Measurements from ENCODE around the gene NRP2. TPM values are rescaled to one million over a fixed set of nuclear protein-coding genes. Genes with fewer than 3 reads are reported as not detected.

Gene NRP2
- total RNA-seq, 1 donor = 11.2 TPM

- no peak for TF ChIP-seq CTCF (IDR thresholded peaks at IDR 0.05; ENCODE audit: insufficient read depth, low read length)
- DNase-seq (ENCODE audit: low read depth) = no peak
- no peak overlapping the region for H3K4me3 ChIP-seq (ENCODE audit: low read depth, low read length)
Measured at GRCh38 chr2:205650931-205651330, 31.4 kb upstream of the NRP2 start.

- DNase-seq (ENCODE audit: low read depth) = no peak
- no peak for TF ChIP-seq CTCF (IDR thresholded peaks at IDR 0.05; ENCODE audit: insufficient read depth, low read length)
Measured at GRCh38 chr2:205651719-205652118, 30.6 kb upstream of the NRP2 start.

GRCh38 chr2:205654878-205655605 is 27.3 kb upstream of the NRP2 start:
- TF ChIP-seq CTCF (IDR thresholded peaks at IDR 0.05; ENCODE audit: insufficient read depth, low read length) = no peak
- DNase-seq (ENCODE audit: low read depth) = peak; percentile 81
- H3K4me3 ChIP-seq (ENCODE audit: low read depth, low read length) = no peak overlapping the region

More at GRCh38 chr2:205651719-205652118, 30.6 kb upstream of the NRP2 start:
- H3K4me3 ChIP-seq (ENCODE audit: low read depth, low read length) = no peak overlapping the region

- no peak for DNase-seq (ENCODE audit: low read depth)
- H3K4me3 ChIP-seq (ENCODE audit: low read depth, low read length) = no peak overlapping the region
- TF ChIP-seq CTCF (IDR thresholded peaks at IDR 0.05; ENCODE audit: insufficient read depth, low read length) = no peak
Measured at GRCh38 chr2:205655779-205656456, 26.4 kb upstream of the NRP2 start.

GRCh38 chr2:205656461-205656860 is 25.8 kb upstream of the NRP2 start:
- H3K4me3 ChIP-seq (ENCODE audit: low read depth, low read length) = no peak overlapping the region
- no peak for DNase-seq (ENCODE audit: low read depth)
- no peak for TF ChIP-seq CTCF (IDR thresholded peaks at IDR 0.05; ENCODE audit: insufficient read depth, low read length)

- H3K4me3 ChIP-seq (ENCODE audit: low read depth, low read length) = no peak overlapping the region
- no peak for DNase-seq (ENCODE audit: low read depth)
- no peak for TF ChIP-seq CTCF (IDR thresholded peaks at IDR 0.05; ENCODE audit: insufficient read depth, low read length)
Measured at GRCh38 chr2:205656941-205657340, 25.4 kb upstream of the NRP2 start.

All from fibroblast of the aortic adventitia (primary cell).